Cardiac muscle cell (in vitro differentiated cells and primary cell): ENCODE results near the gene MRGPRG. TPM values are rescaled to one million over a fixed set of nuclear protein-coding genes. Genes with fewer than 3 reads are reported as not detected.

Experiments used
- DNase-seq, 2 donors: peaks; one replicate each; pipeline versions ENCODE4 v3.0.0 to v3.0.0-alpha.2; 2010 to 2017; ENCODE audit warnings: low read depth in 1 of 2, low spot score in 1 of 2
- H3K27ac ChIP-seq: fragments of 200-600 bp; sonication (generic); 2 replicates; pipeline ENCODE4 v1.5.1; 2016
- H3K27me3 ChIP-seq: fragments of 200-600 bp; sonication (generic); 2 replicates; pipeline ENCODE4 v1.6.0; 2016; ENCODE audit warnings: control low read depth
- H3K36me3 ChIP-seq: fragments of 200-600 bp; sonication (generic); 2 replicates; pipeline ENCODE4 v1.5.1; 2016; ENCODE audit warnings: control low read depth
- H3K4me1 ChIP-seq: fragments of 200-600 bp; sonication (generic); 2 replicates; pipeline ENCODE4 v1.8.1; 2017; ENCODE audit warnings: low read depth, mild to moderate bottlenecking, mixed run types
- H3K4me3 ChIP-seq: fragments of 200-600 bp; sonication (generic); 2 replicates; pipeline ENCODE4 v1.5.1; 2016; ENCODE audit warnings: mild to moderate bottlenecking
- H3K9me3 ChIP-seq: fragments of 200-600 bp; sonication (generic); 2 replicates; pipeline ENCODE4 v1.5.1; 2017; ENCODE audit warnings: low read depth, mild to moderate bottlenecking, control low read depth
- CTCF ChIP-seq: IDR thresholded peaks from 2 replicates; pipeline ENCODE4 v1.5.1; 2012; ENCODE audit warnings: low read depth, mild to moderate bottlenecking, low read length
- polyA plus RNA-seq: library from polyadenylated mRNA; unstranded; fragments of >200 nt; fragmentation: Nextera tagmentation; extraction: Ambion mirVana; gene quantifications from 2 replicates; pipeline ENCODE4 v1.2.1, GENCODE V29; 2016
- total RNA-seq: library from RNA; depleted of rRNA; stranded (reverse); fragments of >200 nt; gene quantifications from 2 replicates; pipeline ENCODE4 v1.2.3, GENCODE V29; 2016

MRGPRG gene
- total and polyA plus RNA-seq, 2 experiments from 2014 or later: not detected

DNA sequence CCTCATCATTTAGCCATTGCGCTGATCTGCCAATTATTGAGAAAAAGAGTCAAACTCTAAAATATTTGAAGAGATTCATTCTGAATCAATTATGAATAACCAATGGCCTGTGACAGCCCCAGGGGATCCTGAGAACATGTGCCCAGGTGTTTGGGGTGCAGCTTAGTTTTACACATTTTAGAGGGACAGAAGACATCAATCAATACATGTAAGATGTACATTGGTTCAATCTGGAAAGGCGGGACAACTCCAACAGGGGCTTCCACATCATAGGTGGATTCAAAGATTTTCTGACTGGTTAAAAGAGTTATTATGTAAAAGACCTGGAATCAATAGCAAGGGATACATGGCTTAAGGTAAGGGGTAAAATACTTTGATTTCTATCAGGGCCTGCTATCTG is 18.5 kb upstream of the MRGPRG start:
- no peaks in the 10 kb centered on the region for H3K36me3 ChIP-seq
- no peak for DNase-seq
- no peaks in the 10 kb centered on the region for H3K4me1 ChIP-seq
- H3K9me3 ChIP-seq: no peaks in the 10 kb centered on the region
- TF ChIP-seq CTCF: no peak
- H3K4me3 ChIP-seq: no peak overlapping the region
- no peaks in the 10 kb centered on the region for H3K27me3 ChIP-seq
- no peak overlapping the region for H3K27ac ChIP-seq

GRCh38 chr11:3234846-3235245 is 16.2 kb upstream of the MRGPRG start:
- TF ChIP-seq CTCF: no peak
- no peak for DNase-seq
- Histone ChIP-seq H3K4me3 (no peak overlapping the region), H3K27me3 (no peaks in the 10 kb centered on the region), H3K4me1 (no peaks in the 10 kb centered on the region), H3K27ac (no peak overlapping the region), H3K9me3 (no peaks in the 10 kb centered on the region), H3K36me3 (no peaks in the 10 kb centered on the region)

DNA sequence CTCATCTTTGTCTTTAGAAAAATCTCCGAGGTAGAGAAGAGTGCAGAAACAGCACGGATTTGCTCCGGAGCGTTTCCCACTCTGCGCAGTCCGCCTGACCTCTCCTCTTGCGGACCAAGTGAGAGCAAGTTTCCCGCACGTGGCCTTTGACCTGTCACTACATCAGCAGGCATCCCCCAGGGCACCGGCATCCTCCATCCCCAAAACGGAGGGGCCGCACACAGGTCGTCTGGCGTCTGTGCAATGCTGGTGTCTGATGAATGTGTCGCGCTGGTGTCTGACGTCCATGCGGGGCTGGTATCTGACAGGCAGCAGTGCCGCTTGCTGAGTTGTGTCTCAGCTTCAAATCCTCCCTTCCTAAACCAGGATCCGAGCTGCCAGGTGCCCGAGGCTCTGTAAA is 14.3 kb upstream of the MRGPRG start:
- no peak for TF ChIP-seq CTCF
- DNase-seq: no peak
- H3K9me3 ChIP-seq: no peaks in the 10 kb centered on the region
- no peaks in the 10 kb centered on the region for H3K36me3 ChIP-seq
- H3K27ac ChIP-seq: no peak overlapping the region
- no peak overlapping the region for H3K4me3 ChIP-seq
- H3K4me1 ChIP-seq: no peaks in the 10 kb centered on the region
- H3K27me3 ChIP-seq: no peaks in the 10 kb centered on the region

GRCh38 chr11:3231851-3232744 is 13.5 kb upstream of the MRGPRG start, which contains the start of gene MRGPRE:
Gene MRGPRE (minus strand): TSS chr11:3232417. CDS start chr11:3228799, 3,618 bp downstream.
- no peak for DNase-seq
- Histone ChIP-seq H3K27ac (no peak within 1 kb of the TSS), H3K4me3 (no peak within 1 kb of the TSS), H3K4me1 (no peaks in the 10 kb centered on the region), H3K9me3 (no peaks in the 10 kb centered on the region), H3K27me3 (no peaks in the 10 kb centered on the region), H3K36me3 (no peaks in the 10 kb centered on the region)
- no peak for TF ChIP-seq CTCF

GRCh38 chr11:3231550-3231850 is 12.9 kb upstream of the MRGPRG start:
- Histone ChIP-seq H3K4me3 (no peak overlapping the region), H3K4me1 (no peaks in the 10 kb centered on the region), H3K27ac (no peak overlapping the region), H3K27me3 (no peaks in the 10 kb centered on the region), H3K36me3 (no peaks in the 10 kb centered on the region), H3K9me3 (no peaks in the 10 kb centered on the region)
- DNase-seq: no peak
- TF ChIP-seq CTCF: no peak
